Neural crest cell (in vitro differentiated cells): ENCODE results near the gene YES1. TPM values are rescaled to one million over a fixed set of nuclear protein-coding genes. Genes with fewer than 3 reads are reported as not detected.
A peak's percentile ranks its signal among the peaks of the same experiment; 100 is the strongest.

Experiments
- DNase-seq: peaks from one replicate; pipeline ENCODE4 v3.0.0; 2021; ENCODE audit warnings: low read depth, mixed read lengths, low spot score
- H3K27ac Mint-ChIP-seq: one replicate; pipeline ENCODE4 v1.8.0; 2021; ENCODE audit warnings: mild to moderate bottlenecking, mixed read lengths; ENCODE audit not compliant: unreplicated experiment
- H3K27me3 Mint-ChIP-seq: 2 replicates; pipeline ENCODE4 v1.8.0; 2021; ENCODE audit warnings: low read depth, mild to moderate bottlenecking, mixed read lengths
- H3K36me3 Mint-ChIP-seq: 2 replicates; pipeline ENCODE4 v1.8.0; 2021; ENCODE audit warnings: low read depth, mild to moderate bottlenecking, mixed read lengths
- H3K4me1 Mint-ChIP-seq: 2 replicates; pipeline ENCODE4 v1.8.0; 2021; ENCODE audit warnings: mixed read lengths
- H3K4me3 Mint-ChIP-seq: one replicate; pipeline ENCODE4 v1.8.0; 2021; ENCODE audit warnings: mild to moderate bottlenecking, mixed read lengths
- H3K9me3 Mint-ChIP-seq: 2 replicates; pipeline ENCODE4 v1.8.0; 2021; ENCODE audit warnings: mixed read lengths
- CTCF ChIP-seq: fragments of 200-600 bp; sonication (generic); conservative IDR thresholded peaks from 2 replicates; pipeline ENCODE4 v1.5.0; 2021; ENCODE audit warnings: antibody characterized with exemption, mild to moderate bottlenecking
- total RNA-seq: library from RNA; stranded (reverse); gene quantifications from 2 replicates; pipeline ENCODE4 v1.2.1, GENCODE V29; 2021

Gene YES1
- total RNA-seq, 1 donor from 2014 or later = 54.7 TPM

DNA sequence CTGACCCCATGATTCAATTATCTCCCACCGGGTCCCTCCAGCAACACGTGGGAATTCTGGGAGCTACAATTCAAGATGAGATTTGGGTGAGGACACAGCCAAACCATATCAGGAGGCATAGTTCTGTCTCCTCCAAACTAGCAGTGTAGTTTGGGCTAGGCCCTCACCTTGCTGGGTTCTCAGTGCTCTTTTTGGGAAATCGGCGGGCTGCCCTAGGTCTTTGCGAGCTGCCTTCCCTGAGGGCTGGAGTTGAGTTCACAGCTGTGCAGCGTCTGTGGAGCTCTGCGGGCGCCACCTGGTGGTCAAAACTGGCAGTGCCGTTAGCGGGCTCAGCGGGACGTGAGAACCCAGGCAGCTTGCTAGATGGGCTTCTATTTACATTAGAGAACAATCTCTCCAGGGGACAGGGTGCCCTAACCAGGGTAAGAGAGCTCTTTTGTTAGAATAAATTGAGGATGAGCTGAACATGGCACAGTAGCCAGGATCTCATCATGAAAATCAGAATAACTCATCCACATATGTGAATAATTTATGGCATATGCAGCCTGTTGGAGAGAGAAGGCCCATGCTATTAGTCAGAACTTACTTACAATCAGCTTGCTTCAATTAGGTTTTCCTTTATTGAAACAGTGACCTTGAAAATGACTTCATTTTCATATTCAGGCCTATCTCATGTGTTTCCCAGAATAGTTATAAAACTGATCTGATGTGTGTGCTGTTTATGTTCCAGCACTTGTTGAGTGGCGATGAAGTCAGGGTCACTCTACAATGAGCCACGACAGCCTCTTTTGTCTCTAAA lies 27.4 kb upstream of the YES1 start:
- Mint-ChIP-seq H3K9me3 (no peaks in the 10 kb centered on the region), H3K4me1 (peaks cover 5% of the 10 kb centered on the region), H3K27ac (no peak overlapping the region), H3K36me3 (no peaks in the 10 kb centered on the region), H3K27me3 (peaks cover 4% of the 10 kb centered on the region), H3K4me3 (no peak overlapping the region)
- TF ChIP-seq CTCF = peak; percentile 98
- peak; percentile 99 for DNase-seq

- Mint-ChIP-seq H3K4me3 (no peak overlapping the region), H3K27ac (no peak overlapping the region), H3K36me3 (no peaks in the 10 kb centered on the region), H3K9me3 (no peaks in the 10 kb centered on the region), H3K4me1 (peaks cover 12% of the 10 kb centered on the region), H3K27me3 (peaks cover 4% of the 10 kb centered on the region)
- no peak for TF ChIP-seq CTCF
- DNase-seq = no peak
Measured at GRCh38 chr18:837922-838321, 25.9 kb upstream of the YES1 start.

- no peak overlapping the region for H3K4me3 Mint-ChIP-seq
- no peaks in the 10 kb centered on the region for H3K9me3 Mint-ChIP-seq
- peaks cover 30% of the 10 kb centered on the region for H3K4me1 Mint-ChIP-seq
- H3K27me3 Mint-ChIP-seq = no peaks in the 10 kb centered on the region
- no peak for DNase-seq
- H3K36me3 Mint-ChIP-seq = no peaks in the 10 kb centered on the region
- H3K27ac Mint-ChIP-seq = peak overlapping the region; percentile 32
- TF ChIP-seq CTCF = no peak
Measured at GRCh38 chr18:834082-834720, 22.2 kb upstream of the YES1 start.

GRCh38 chr18:833197-833596 lies 21.2 kb upstream of the YES1 start:
- Mint-ChIP-seq H3K9me3 (no peaks in the 10 kb centered on the region), H3K27me3 (no peaks in the 10 kb centered on the region), H3K4me1 (peaks cover 28% of the 10 kb centered on the region), H3K36me3 (no peaks in the 10 kb centered on the region), H3K4me3 (no peak overlapping the region), H3K27ac (no peak overlapping the region)
- DNase-seq = no peak
- TF ChIP-seq CTCF = no peak

GRCh38 chr18:832085-832681 lies 20.1 kb upstream of the YES1 start:
- DNase-seq = no peak
- Mint-ChIP-seq H3K36me3 (no peaks in the 10 kb centered on the region), H3K27me3 (no peaks in the 10 kb centered on the region), H3K9me3 (no peaks in the 10 kb centered on the region), H3K4me1 (peaks cover 28% of the 10 kb centered on the region), H3K4me3 (no peak overlapping the region), H3K27ac (no peak overlapping the region)
- peak; percentile 23 for TF ChIP-seq CTCF
